HG03439 (cell line): ENCODE results near the gene SCAPER.
"Not testable (repeated sequence)": the region's sequence is repeated elsewhere in the genome, so short reads cannot be mapped to it uniquely, and the experiment has no call there.

Experiments used
- ATAC-seq: cut with Tn5 transposase; IDR thresholded peaks from one replicate; pipeline ENCODE4 v1.9.1; 2021; ENCODE audit warnings: mild to moderate bottlenecking, moderate library complexity; ENCODE audit not compliant: unreplicated experiment

The SCAPER gene

GRCh38 chr15:76503804-76504203 is 401.3 kb downstream of the SCAPER start:
- no peak for ATAC-seq

GRCh38 chr15:76503121-76503520 is 402.0 kb downstream of the SCAPER start:
- ATAC-seq = no peak

GRCh38 chr15:76502678-76503077 is 402.5 kb downstream of the SCAPER start:
- no peak for ATAC-seq

- not testable (repeated sequence) for ATAC-seq
These were observed 403.0 kb downstream of the SCAPER start for GRCh38 chr15:76502185-76502584.

- ATAC-seq = no peak
These were observed 403.4 kb downstream of the SCAPER start for GRCh38 chr15:76501726-76502125.

GRCh38 chr15:76501011-76501410 is 404.1 kb downstream of the SCAPER start:
- ATAC-seq = no peak

GRCh38 chr15:76495487-76495886 is 409.7 kb downstream of the SCAPER start:
- ATAC-seq = no peak

- ATAC-seq = no peak
These were observed 412.6 kb downstream of the SCAPER start for GRCh38 chr15:76492538-76492937.

GRCh38 chr15:76483752-76484151 is 421.4 kb downstream of the SCAPER start:
- no peak for ATAC-seq

GRCh38 chr15:76483018-76483417 is 422.1 kb downstream of the SCAPER start:
- no peak for ATAC-seq

- ATAC-seq = no peak
These were observed 424.9 kb downstream of the SCAPER start for GRCh38 chr15:76480267-76480666.

- no peak for ATAC-seq
These were observed 434.4 kb downstream of the SCAPER start for GRCh38 chr15:76470691-76471090.

GRCh38 chr15:76468722-76469121 is 436.4 kb downstream of the SCAPER start:
- ATAC-seq = no peak

- no peak for ATAC-seq
These were observed 438.0 kb downstream of the SCAPER start for GRCh38 chr15:76467136-76467535.

- ATAC-seq = no peak
These were observed 439.4 kb downstream of the SCAPER start for GRCh38 chr15:76465728-76466127.

GRCh38 chr15:76464247-76464646 is 440.9 kb downstream of the SCAPER start:
- no peak for ATAC-seq

GRCh38 chr15:76460871-76461270 is 444.3 kb downstream of the SCAPER start:
- no peak for ATAC-seq

- ATAC-seq = no peak
These were observed 444.8 kb downstream of the SCAPER start for GRCh38 chr15:76460347-76460746.

GRCh38 chr15:76451540-76451939 is 453.6 kb downstream of the SCAPER start:
- ATAC-seq = no peak

GRCh38 chr15:76449455-76449854 is 455.7 kb downstream of the SCAPER start:
- ATAC-seq = no peak

- ATAC-seq = no peak
These were observed 456.4 kb downstream of the SCAPER start for GRCh38 chr15:76448755-76449154.

GRCh38 chr15:76447728-76448441 is 457.3 kb downstream of the SCAPER start:
- ATAC-seq = no peak

- ATAC-seq = no peak
These were observed 464.7 kb downstream of the SCAPER start for GRCh38 chr15:76440441-76440840.
